GM19328 (cell line): Measurements from ENCODE around the gene GAK.
"Not testable (repeated sequence)": the region's sequence is repeated elsewhere in the genome, so short reads cannot be mapped to it uniquely, and the experiment has no call there.

ENCODE experiments used
- ATAC-seq: cut with Tn5 transposase; IDR thresholded peaks from one replicate; pipeline ENCODE4 v1.9.1; 2021; ENCODE audit warnings: mild to moderate bottlenecking, moderate library complexity; ENCODE audit not compliant: unreplicated experiment

GAK gene

GRCh38 chr4:953574-953915, 21.4 kb upstream of the GAK start:
- no peak for ATAC-seq

- no peak for ATAC-seq
These were observed 20.9 kb upstream of the GAK start for GRCh38 chr4:952881-953573.

- ATAC-seq, result no peak
These were observed 19.7 kb upstream of the GAK start for GRCh38 chr4:951594-952468.

- no peak for ATAC-seq
These were observed 19.1 kb upstream of the GAK start for GRCh38 chr4:951186-951585.

- ATAC-seq, result no peak
These were observed 18.3 kb upstream of the GAK start for GRCh38 chr4:950136-951020.

- no peak for ATAC-seq
These were observed 17.5 kb upstream of the GAK start for GRCh38 chr4:949656-950055.

GRCh38 chr4:948936-949300, 16.8 kb upstream of the GAK start:
- no peak for ATAC-seq

- ATAC-seq, result no peak
These were observed 16.2 kb upstream of the GAK start for GRCh38 chr4:948101-948935.

GRCh38 chr4:947491-947971, 15.4 kb upstream of the GAK start:
- no peak for ATAC-seq

GRCh38 chr4:946517-947471, 14.7 kb upstream of the GAK start:
- ATAC-seq, result no peak

- no peak for ATAC-seq
These were observed 14.0 kb upstream of the GAK start for GRCh38 chr4:946103-946450.

GRCh38 chr4:945274-946102, 13.4 kb upstream of the GAK start:
- no peak for ATAC-seq

- not testable (repeated sequence) for ATAC-seq
These were observed 7.4 kb upstream of the GAK start for GRCh38 chr4:939508-939907.

GRCh38 chr4:932713-933070, 576 bp upstream of the GAK start:
- no peak for ATAC-seq

- ATAC-seq, result no peak
These were observed 739 bp downstream of the GAK start for GRCh38 chr4:931194-931959.

GRCh38 chr4:930827-931193, 1.3 kb downstream of the GAK start:
- ATAC-seq, result no peak

GRCh38 chr4:930028-930551, 2.0 kb downstream of the GAK start:
- ATAC-seq, result no peak
